Measurements from ENCODE around the gene CITED1. TPM values are rescaled to one million over a fixed set of nuclear protein-coding genes. Genes with fewer than 3 reads are reported as not detected.

CITED1 gene
- total RNA-seq, 1 experiment from 2014 or later: not detected

DNA sequence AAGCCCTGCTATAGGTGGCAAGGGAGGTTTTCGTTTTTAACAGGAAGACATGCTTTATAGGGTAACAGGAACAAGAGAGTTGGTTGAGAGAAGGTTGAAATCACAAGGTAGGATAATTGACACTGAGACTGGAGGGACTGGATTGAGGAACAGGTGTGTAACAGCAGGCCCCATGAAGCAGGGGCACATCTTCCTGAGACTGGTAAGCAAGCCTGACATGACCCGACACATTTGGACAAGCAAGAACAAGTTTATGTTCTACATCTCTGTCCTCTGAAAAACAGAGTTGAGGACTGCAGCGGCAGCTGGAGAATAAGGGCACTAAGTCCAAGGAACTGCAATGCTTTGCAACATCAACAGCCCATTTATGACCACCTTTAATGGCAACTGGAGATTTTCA, 33.9 kb downstream of the CITED1 start:
- CTCF ChIA-PET: no interaction called here
- H3K27me3 Mint-ChIP-seq (ENCODE audit: unreplicated experiment): no peaks in the 10 kb centered on the region
- DNase-seq: no peak
- intact Hi-C loops (cut with micrococcal nuclease; ENCODE audit: unreplicated experiment): no loop called here
- TF ChIP-seq, protein P1, sequence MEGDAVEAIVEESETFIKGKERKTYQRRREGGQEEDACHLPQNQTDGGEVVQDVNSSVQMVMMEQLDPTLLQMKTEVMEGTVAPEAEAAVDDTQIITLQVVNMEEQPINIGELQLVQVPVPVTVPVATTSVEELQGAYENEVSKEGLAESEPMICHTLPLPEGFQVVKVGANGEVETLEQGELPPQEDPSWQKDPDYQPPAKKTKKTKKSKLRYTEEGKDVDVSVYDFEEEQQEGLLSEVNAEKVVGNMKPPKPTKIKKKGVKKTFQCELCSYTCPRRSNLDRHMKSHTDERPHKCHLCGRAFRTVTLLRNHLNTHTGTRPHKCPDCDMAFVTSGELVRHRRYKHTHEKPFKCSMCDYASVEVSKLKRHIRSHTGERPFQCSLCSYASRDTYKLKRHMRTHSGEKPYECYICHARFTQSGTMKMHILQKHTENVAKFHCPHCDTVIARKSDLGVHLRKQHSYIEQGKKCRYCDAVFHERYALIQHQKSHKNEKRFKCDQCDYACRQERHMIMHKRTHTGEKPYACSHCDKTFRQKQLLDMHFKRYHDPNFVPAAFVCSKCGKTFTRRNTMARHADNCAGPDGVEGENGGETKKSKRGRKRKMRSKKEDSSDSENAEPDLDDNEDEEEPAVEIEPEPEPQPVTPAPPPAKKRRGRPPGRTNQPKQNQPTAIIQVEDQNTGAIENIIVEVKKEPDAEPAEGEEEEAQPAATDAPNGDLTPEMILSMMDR (IDR thresholded peaks at IDR 0.05; ENCODE audit: unreplicated experiment): no peak
- H3K27ac Mint-ChIP-seq (ENCODE audit: unreplicated experiment): peak overlapping the region; percentile 79
- H3K4me3 Mint-ChIP-seq (ENCODE audit: low read depth, unreplicated experiment): peak overlapping the region; percentile 12
- H3K9me3 Mint-ChIP-seq (ENCODE audit: low read depth, unreplicated experiment): no peaks in the 10 kb centered on the region
- peaks cover 76% of the 10 kb centered on the region for H3K36me3 Mint-ChIP-seq (ENCODE audit: insufficient read depth, unreplicated experiment)
- peaks cover 27% of the 10 kb centered on the region for H3K4me1 Mint-ChIP-seq (ENCODE audit: low read depth, unreplicated experiment)
- BruUV-seq (replicated peaks): no TSS peak

DNA sequence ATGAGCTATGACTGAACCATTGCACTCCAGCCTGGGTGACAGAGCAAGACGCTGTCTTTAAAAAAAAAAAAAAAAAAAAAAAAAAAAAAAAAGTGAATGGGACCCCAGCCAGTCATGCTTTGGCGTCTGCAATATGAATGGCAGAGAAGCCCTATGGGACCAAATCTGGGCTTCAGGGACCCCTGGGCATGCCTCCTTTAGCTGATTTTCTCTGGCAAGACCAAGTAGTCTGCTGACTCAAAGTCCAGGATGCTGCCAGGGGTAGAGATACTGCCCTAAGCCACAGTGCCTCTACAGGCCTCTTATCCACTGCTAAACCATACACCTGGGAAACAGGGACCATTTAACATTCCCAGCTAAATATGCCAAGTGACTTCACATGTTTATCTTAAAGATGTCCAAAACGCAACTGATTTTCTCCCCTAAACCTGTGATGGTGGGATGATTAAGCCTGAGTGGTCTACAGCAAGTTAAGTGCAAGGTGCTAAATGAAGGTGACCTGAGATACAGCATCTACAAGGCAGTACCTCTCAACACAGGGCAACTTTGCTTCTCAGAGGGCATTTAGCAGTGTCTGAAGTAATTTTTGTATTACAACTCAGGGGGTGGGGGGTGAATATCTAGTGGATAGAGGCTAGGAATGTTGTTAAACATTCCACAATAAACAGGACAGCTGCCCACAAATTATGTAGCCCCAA, 34.5 kb downstream of the CITED1 start:
- intact Hi-C loops (cut with micrococcal nuclease; ENCODE audit: unreplicated experiment): no loop called here
- BruUV-seq (replicated peaks): no TSS peak
- DNase-seq: no peak
- Mint-ChIP-seq H3K36me3 (ENCODE audit: insufficient read depth, unreplicated experiment) (peaks cover 70% of the 10 kb centered on the region), H3K9me3 (ENCODE audit: low read depth, unreplicated experiment) (no peaks in the 10 kb centered on the region), H3K4me3 (ENCODE audit: low read depth, unreplicated experiment) (peak overlapping the region; percentile 12), H3K27ac (ENCODE audit: unreplicated experiment) (peak overlapping the region; percentile 79), H3K27me3 (ENCODE audit: unreplicated experiment) (no peaks in the 10 kb centered on the region), H3K4me1 (ENCODE audit: low read depth, unreplicated experiment) (peaks cover 27% of the 10 kb centered on the region)
- TF ChIP-seq, protein P1 (IDR thresholded peaks at IDR 0.05; ENCODE audit: unreplicated experiment): no peak
- CTCF ChIA-PET: interaction anchor here (0.7 kb wide), 1 partner anchor 640 kb away, joined by 4 read pairs; no protein-coding TSS in a partner anchor

DNA sequence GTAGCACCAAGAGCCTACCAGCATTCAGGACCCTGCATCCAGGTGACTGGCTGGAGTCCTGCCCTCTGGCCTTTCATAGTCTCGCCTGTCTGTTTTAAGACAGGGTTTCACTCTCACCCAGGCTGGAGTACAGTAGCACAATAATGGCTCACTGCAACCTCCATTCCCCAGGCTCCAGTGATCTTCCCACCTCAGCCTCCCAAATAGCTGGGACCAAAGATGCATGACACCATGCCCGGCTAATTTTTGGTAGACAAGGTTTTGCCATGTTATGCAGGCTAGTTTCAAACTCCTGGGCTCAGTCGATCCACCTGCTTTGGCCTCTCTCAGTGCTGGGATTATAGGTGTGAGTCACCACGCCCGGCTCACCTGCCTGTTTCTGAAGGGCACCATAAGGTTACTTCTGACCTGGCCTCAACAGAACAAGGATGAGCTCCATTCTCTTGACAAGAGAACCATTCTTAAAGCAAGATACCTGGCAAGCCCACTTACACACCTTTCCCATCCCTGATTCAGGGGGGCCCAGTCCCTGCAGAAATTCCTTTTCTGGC, 35.3 kb downstream of the CITED1 start:
- H3K9me3 Mint-ChIP-seq (ENCODE audit: low read depth, unreplicated experiment): no peaks in the 10 kb centered on the region
- no peak overlapping the region for H3K27ac Mint-ChIP-seq (ENCODE audit: unreplicated experiment)
- intact Hi-C loops (cut with micrococcal nuclease; ENCODE audit: unreplicated experiment): no loop called here
- peaks cover 62% of the 10 kb centered on the region for H3K36me3 Mint-ChIP-seq (ENCODE audit: insufficient read depth, unreplicated experiment)
- CTCF ChIA-PET: no interaction called here
- TF ChIP-seq, protein P1 (IDR thresholded peaks at IDR 0.05; ENCODE audit: unreplicated experiment): no peak
- no peaks in the 10 kb centered on the region for H3K27me3 Mint-ChIP-seq (ENCODE audit: unreplicated experiment)
- no TSS peak for BruUV-seq (replicated peaks)
- no peak overlapping the region for H3K4me3 Mint-ChIP-seq (ENCODE audit: low read depth, unreplicated experiment)
- no peak for DNase-seq
- H3K4me1 Mint-ChIP-seq (ENCODE audit: low read depth, unreplicated experiment): peaks cover 27% of the 10 kb centered on the region

DNA sequence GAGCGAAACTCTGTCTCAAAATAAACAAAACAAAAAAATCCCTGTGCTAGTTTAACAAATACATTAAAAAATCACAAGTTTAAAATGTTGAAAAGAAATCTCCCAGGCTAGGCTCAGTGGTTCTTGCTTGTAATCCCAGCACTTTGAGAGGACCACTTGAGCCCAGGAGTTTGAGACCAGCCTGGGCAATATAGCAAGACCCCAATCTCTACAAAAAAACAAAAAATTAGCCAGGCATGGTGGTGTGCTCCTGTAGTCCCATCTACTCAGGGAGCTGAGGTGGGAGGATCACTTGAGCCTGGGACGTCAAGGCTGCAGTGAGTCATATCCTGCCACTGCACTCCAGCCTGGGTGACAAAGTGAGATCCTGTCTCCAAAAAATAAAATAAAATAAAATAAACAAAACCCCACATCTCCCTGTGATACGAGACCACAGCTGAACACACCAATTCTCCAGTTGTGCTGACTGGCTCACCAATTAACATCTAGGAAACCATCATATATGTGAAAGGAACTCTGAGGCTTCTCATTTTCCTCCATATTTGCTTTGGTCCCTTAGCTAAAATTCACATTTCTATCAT, 36.0 kb downstream of the CITED1 start:
- no peaks in the 10 kb centered on the region for H3K9me3 Mint-ChIP-seq (ENCODE audit: low read depth, unreplicated experiment)
- intact Hi-C loops (cut with micrococcal nuclease; ENCODE audit: unreplicated experiment): no loop called here
- BruUV-seq (replicated peaks): no TSS peak
- CTCF ChIA-PET: interaction anchor here (0.6 kb wide), 1 partner anchor 25 kb away, joined by 8 read pairs; no protein-coding TSS in a partner anchor
- no peaks in the 10 kb centered on the region for H3K27me3 Mint-ChIP-seq (ENCODE audit: unreplicated experiment)
- no peak overlapping the region for H3K4me3 Mint-ChIP-seq (ENCODE audit: low read depth, unreplicated experiment)
- TF ChIP-seq, protein P1 (IDR thresholded peaks at IDR 0.05; ENCODE audit: unreplicated experiment): no peak
- H3K27ac Mint-ChIP-seq (ENCODE audit: unreplicated experiment): no peak overlapping the region
- peaks cover 27% of the 10 kb centered on the region for H3K4me1 Mint-ChIP-seq (ENCODE audit: low read depth, unreplicated experiment)
- H3K36me3 Mint-ChIP-seq (ENCODE audit: insufficient read depth, unreplicated experiment): peaks cover 55% of the 10 kb centered on the region
- no peak for DNase-seq

Data from Calu3 (cell line).